ENCODE results near the gene KCTD6. TPM values are rescaled to one million over a fixed set of nuclear protein-coding genes. Genes with fewer than 3 reads are reported as not detected.
A peak's percentile ranks its signal among the peaks of the same experiment; 100 is the strongest.

KCTD6 gene
- total and polyA plus RNA-seq, 2 of the 4 experiments (the other 2 are of a cell fraction): 7.0 to 9.2 TPM

DNA sequence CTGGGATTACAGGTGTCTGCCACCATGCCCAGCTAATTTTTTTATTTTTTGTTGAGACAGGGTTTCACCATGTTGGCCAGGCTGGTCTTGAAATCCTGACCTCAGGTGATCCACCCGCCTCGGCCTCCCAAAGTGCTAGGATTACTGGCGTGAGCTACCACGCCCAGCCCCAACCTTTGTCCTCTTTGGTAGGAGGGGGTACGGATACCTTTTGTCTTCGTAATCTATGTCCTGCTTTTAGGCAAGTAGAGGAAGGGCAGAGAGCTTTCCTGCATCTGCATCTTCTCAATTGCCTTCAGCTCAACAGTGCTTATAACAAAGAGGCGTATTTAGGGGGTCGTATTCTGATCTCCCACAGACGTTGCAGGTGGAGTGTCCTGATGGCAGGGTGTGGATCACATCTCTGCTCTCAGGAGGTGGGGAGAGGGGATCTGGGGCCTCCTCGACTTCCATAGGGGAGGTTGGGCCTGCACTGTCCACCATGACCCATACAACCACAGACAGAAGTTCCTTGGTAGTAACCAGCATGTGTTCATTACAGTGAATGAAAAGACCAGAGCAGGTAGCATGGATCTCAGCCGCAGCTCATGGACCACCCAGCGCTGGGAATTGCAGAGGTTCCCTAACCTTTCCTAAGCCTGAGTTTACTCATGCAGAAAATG, 21.4 kb upstream of the KCTD6 start:
- no peak overlapping the region for H2BK15ac ChIP-seq (ENCODE audit: low read depth, low read length)
- H3K56ac ChIP-seq (ENCODE audit: extremely low read depth, insufficient read depth, low read length): no peak overlapping the region
- no peaks in the 10 kb centered on the region for H3K36me3 ChIP-seq (ENCODE audit: control insufficient read depth, insufficient read depth, low read length)
- H2BK120ac ChIP-seq (ENCODE audit: low read depth, low read length): peak overlapping the region; percentile 20; the same call in 1 of the 2 replicates
- peak overlapping the region; percentile 56 for H2BK20ac ChIP-seq (ENCODE audit: low read depth, low read length)
- no peak overlapping the region for H3K9ac ChIP-seq (ENCODE audit: low read depth, low read length)
- H3K14ac ChIP-seq (replicated peaks; ENCODE audit: low read depth, low read length): peak overlapping the region; percentile 37
- H4K20me1 ChIP-seq (ENCODE audit: insufficient read depth, low read length): no peaks in the 10 kb centered on the region
- peaks cover 14% of the 10 kb centered on the region for H3K4me1 ChIP-seq (ENCODE audit: control insufficient read depth, insufficient read depth, low read length)
- H3K4ac ChIP-seq (ENCODE audit: low read depth, low read length): peak overlapping the region; percentile 66
- no peaks in the 10 kb centered on the region for H3K79me1 ChIP-seq (ENCODE audit: low read depth in 1 of 2, low read length in 2 of 2)
- H3K9me1 ChIP-seq (ENCODE audit: insufficient read depth, low read length): peaks cover 10% of the 10 kb centered on the region
- peak overlapping the region; percentile 35 for H2AFZ ChIP-seq (replicated peaks; ENCODE audit: low read length, poor library complexity)
- 0 out of 2 replicates have a peak, but pooled peaks cover 1% of the 10 kb centered on the region for H3K27me3 ChIP-seq (ENCODE audit: control insufficient read depth, insufficient read depth, low read length)
- CTCF ChIA-PET: interaction anchor here (0.6 to 1.4 kb wide), 3 partner anchors 21 to 333 kb away, joined by 3 to 5 read pairs (median 4); partner anchors contain the start of gene KCTD6
- in situ Hi-C loops (cut with MboI; ENCODE audit: low sequenced_read_pairs) (no loop called here), dilution Hi-C loops (cut with HindIII; ENCODE audit: low sequenced_read_pairs, unreplicated experiment) (no loop called here), intact Hi-C loops (cut with micrococcal nuclease) (loop anchor here (5.0 kb wide), 1 partner anchor 33 kb away; no protein-coding TSS in a partner anchor)
- H3K9me3 ChIP-seq (ENCODE audit: control insufficient read depth, insufficient read depth, low read length): no peaks in the 10 kb centered on the region
- no peak overlapping the region for H3K4me2 ChIP-seq (ENCODE audit: low read depth, low read length)
- H4K91ac ChIP-seq (ENCODE audit: insufficient read depth, low read depth, low read length): peak overlapping the region; percentile 56
- peak overlapping the region; percentile 0 for H2AK9ac ChIP-seq (replicated peaks; ENCODE audit: low read depth, low read length, poor library complexity)
- WGBS, 2 experiments (ENCODE audit: extremely low coverage in 2 of 2, insufficient read length in 1 of 2): 100% methylated on average over 2 of the region's 12 CpGs; no CpG with 5 or more reads in 1 of the 2 experiments
- TF ChIP-seq, protein P1, sequence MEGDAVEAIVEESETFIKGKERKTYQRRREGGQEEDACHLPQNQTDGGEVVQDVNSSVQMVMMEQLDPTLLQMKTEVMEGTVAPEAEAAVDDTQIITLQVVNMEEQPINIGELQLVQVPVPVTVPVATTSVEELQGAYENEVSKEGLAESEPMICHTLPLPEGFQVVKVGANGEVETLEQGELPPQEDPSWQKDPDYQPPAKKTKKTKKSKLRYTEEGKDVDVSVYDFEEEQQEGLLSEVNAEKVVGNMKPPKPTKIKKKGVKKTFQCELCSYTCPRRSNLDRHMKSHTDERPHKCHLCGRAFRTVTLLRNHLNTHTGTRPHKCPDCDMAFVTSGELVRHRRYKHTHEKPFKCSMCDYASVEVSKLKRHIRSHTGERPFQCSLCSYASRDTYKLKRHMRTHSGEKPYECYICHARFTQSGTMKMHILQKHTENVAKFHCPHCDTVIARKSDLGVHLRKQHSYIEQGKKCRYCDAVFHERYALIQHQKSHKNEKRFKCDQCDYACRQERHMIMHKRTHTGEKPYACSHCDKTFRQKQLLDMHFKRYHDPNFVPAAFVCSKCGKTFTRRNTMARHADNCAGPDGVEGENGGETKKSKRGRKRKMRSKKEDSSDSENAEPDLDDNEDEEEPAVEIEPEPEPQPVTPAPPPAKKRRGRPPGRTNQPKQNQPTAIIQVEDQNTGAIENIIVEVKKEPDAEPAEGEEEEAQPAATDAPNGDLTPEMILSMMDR (conservative IDR thresholded peaks at IDR 0.05; ENCODE audit: low read depth, low read length): no peak
- TF ChIP-seq NFE2L2 (IDR thresholded peaks at IDR 0.05; ENCODE audit: low read depth, low read length) (no peak), MAFK (IDR thresholded peaks at IDR 0.05; ENCODE audit: low read depth, low read length) (no peak), RFX5 (IDR thresholded peaks at IDR 0.05; ENCODE audit: low read depth, low read length) (no peak), CHD1 (IDR thresholded peaks at IDR 0.05; ENCODE audit: low read depth, low read length) (no peak), MXI1 (IDR thresholded peaks at IDR 0.05; ENCODE audit: borderline replicate concordance, low read depth, low read length) (no peak), FOS (IDR thresholded peaks at IDR 0.05; ENCODE audit: low read depth, low read length) (no peak), CEBPB (IDR thresholded peaks at IDR 0.05; ENCODE audit: low read depth, low read length) (no peak), BHLHE40 (IDR thresholded peaks at IDR 0.05; ENCODE audit: low read depth, low read length) (no peak)
- TF ChIP-seq, protein P2, sequence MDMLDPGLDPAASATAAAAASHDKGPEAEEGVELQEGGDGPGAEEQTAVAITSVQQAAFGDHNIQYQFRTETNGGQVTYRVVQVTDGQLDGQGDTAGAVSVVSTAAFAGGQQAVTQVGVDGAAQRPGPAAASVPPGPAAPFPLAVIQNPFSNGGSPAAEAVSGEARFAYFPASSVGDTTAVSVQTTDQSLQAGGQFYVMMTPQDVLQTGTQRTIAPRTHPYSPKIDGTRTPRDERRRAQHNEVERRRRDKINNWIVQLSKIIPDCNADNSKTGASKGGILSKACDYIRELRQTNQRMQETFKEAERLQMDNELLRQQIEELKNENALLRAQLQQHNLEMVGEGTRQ (IDR thresholded peaks at IDR 0.05; ENCODE audit: low read depth, low read length): no peak
- peak overlapping the region; percentile 26 for H3K23ac ChIP-seq (ENCODE audit: low read depth, low read length)
- no peak for DNase-seq
- H3K18ac ChIP-seq (ENCODE audit: low read depth, low read length): peak overlapping the region; percentile 63; the same call in 1 of the 2 replicates
- peak; percentile 8; the same call in 1 of the 2 replicates for ATAC-seq (ENCODE audit: low read depth)
- POLR2A ChIA-PET (ENCODE audit: unreplicated experiment): no interaction called here
- H4K5ac ChIP-seq (ENCODE audit: low read depth, low read length): peak overlapping the region; percentile 61; the same call in 1 of the 2 replicates
- peak overlapping the region; percentile 55 for H2AK5ac ChIP-seq (ENCODE audit: low read depth, low read length)
- no peak overlapping the region for H3K4me3 ChIP-seq (ENCODE audit: insufficient read depth, low read depth, low read length)
- no TSS peak for BruUV-seq (replicated peaks)
- H4K8ac ChIP-seq (ENCODE audit: low read depth in 2 of 2, low read length in 2 of 2): peak overlapping the region; percentile 1 to 62
- H2BK5ac ChIP-seq (ENCODE audit: low read depth, low read length, poor library complexity, severe bottlenecking): peak overlapping the region; percentile 41
- peak overlapping the region; percentile 61 for H3K27ac ChIP-seq (ENCODE audit: insufficient read depth, low read length)

All from IMR-90 (cell line).